ENCODE results near the gene EGFR.

EGFR gene

DNA sequence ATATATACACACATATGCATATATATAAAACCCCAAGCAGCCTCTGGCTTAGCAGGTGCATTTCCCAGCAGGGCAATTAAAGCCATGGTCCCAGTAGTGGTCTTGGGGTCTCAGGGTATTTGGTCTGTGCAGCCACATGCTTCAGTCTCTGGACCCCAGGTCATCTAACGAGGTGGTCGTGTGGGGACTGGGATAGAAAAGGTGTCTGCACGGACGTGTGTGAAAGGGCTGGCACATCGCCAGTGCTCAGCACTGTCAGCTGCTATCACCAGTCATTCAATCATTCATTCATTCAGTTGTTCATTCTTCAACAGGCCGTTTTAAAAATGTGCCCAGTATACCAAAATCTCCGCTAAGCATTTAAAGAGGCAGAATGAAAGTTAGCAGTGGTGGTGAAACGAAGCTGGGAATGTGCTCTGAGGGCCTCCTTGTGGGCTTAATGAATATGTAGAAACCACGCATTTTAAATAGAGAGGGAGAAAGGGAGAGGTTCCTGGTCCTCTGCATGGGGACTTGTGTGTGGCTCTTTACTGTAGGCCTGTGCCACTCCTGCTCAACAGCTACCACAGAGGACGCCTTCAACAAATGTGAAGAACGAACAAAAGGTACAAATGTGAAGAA, 170.4 kb downstream of the EGFR start:
- no peak overlapping the region for H3K4me3 ChIP-seq (ENCODE audit: low read length in 2 of 2)
- H2AFZ ChIP-seq (ENCODE audit: low read length): no peak overlapping the region
- H3K4me1 ChIP-seq (ENCODE audit: control insufficient read depth in 2 of 2, insufficient read depth in 1 of 2, low read depth in 1 of 2, low read length in 2 of 2): peaks cover 19 to 26% of the 10 kb centered on the region in 2 donors
- no peak overlapping the region for H2BK15ac ChIP-seq (ENCODE audit: low read length)
- no peak overlapping the region for H4K91ac ChIP-seq (ENCODE audit: low read depth, low read length, poor library complexity)
- H4K8ac ChIP-seq (ENCODE audit: low read depth, low read length): no peak overlapping the region
- H3K9ac ChIP-seq (ENCODE audit: low read depth, low read length, poor library complexity): no peak overlapping the region
- H3K4ac ChIP-seq (ENCODE audit: low read length): no peak overlapping the region
- no peak overlapping the region for H3K23ac ChIP-seq (ENCODE audit: low read depth, low read length, poor library complexity)
- no peak overlapping the region for H2BK120ac ChIP-seq (ENCODE audit: low read depth, low read length)
- H3K27ac ChIP-seq (replicated peaks; ENCODE audit: low read length): no peak overlapping the region
- no peak for DNase-seq (ENCODE audit: low spot score)
- H3K4me2 ChIP-seq (ENCODE audit: insufficient read depth, low read length, poor library complexity, severe bottlenecking): no peak overlapping the region
- H3K9me3 ChIP-seq (replicated peaks in 1 of 2; ENCODE audit: control insufficient read depth in 2 of 2, insufficient read depth in 1 of 2, low read depth in 1 of 2, low read length in 2 of 2): no peaks in the 10 kb centered on the region
- no peaks in the 10 kb centered on the region for H3K79me1 ChIP-seq (ENCODE audit: low read depth, low read length)
- no peak overlapping the region for H2BK5ac ChIP-seq (ENCODE audit: low read length)
- H3K27me3 ChIP-seq (ENCODE audit: control insufficient read depth in 3 of 3, insufficient read depth in 3 of 3, low read depth in 1 of 3, low read length in 3 of 3): no peaks in the 10 kb centered on the region
- peaks cover 0 to 8% of the 10 kb centered on the region in 2 donors for H3K36me3 ChIP-seq (replicated peaks in 1 of 2; ENCODE audit: control insufficient read depth in 2 of 2, insufficient read depth in 2 of 2, low read length in 2 of 2)
- H2AK5ac ChIP-seq (ENCODE audit: low read depth, low read length): no peak overlapping the region
- H3K14ac ChIP-seq (ENCODE audit: low read length): no peak overlapping the region
- no peak overlapping the region for H2BK12ac ChIP-seq (ENCODE audit: low read length)
- WGBS, 2 donors (ENCODE audit: extremely low coverage in 2 of 2, insufficient read length in 2 of 2, insufficient replicate concordance in 1 of 2): no CpG with 5 or more reads among the region's 11 CpGs
- no peak overlapping the region for H3K18ac ChIP-seq (ENCODE audit: low read length)

DNA sequence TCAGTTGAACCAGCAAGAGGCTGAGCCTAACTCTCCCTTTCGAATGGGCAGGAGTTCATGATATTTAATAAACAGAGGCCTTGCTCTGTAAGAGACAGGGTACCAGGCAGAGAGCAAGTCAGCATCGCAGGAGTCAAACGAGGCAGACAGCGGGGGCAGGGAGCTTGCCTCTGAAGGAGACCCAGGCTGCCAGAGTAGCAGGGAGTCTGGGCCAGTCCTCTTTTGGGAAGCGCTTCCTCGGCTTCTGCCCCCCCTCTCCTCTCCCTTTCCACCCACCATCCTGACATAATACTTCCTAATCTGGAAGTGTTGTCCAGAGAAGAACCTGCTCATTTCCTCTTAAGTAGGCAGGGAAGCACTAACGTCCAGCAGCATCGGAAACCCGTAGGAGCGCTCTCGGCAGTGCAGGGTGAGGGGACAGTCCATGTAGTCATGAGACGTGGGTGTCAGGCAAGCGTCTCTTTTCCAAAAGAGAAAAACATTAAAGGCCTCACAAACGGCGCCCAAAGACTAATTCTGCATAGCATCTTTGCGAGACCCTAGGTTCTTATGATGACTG, 171.1 kb downstream of the EGFR start:
- H3K14ac ChIP-seq (ENCODE audit: low read length): no peak overlapping the region
- no peak overlapping the region for H2BK15ac ChIP-seq (ENCODE audit: low read length)
- H3K27ac ChIP-seq (replicated peaks; ENCODE audit: low read length): no peak overlapping the region
- H3K4ac ChIP-seq (ENCODE audit: low read length): no peak overlapping the region
- DNase-seq (ENCODE audit: low spot score): no peak
- no peak overlapping the region for H2BK12ac ChIP-seq (ENCODE audit: low read length)
- H2BK5ac ChIP-seq (ENCODE audit: low read length): no peak overlapping the region
- no peaks in the 10 kb centered on the region for H3K27me3 ChIP-seq (ENCODE audit: control insufficient read depth in 3 of 3, insufficient read depth in 3 of 3, low read depth in 1 of 3, low read length in 3 of 3)
- H3K79me1 ChIP-seq (ENCODE audit: low read depth, low read length): no peaks in the 10 kb centered on the region
- H4K8ac ChIP-seq (ENCODE audit: low read depth, low read length): no peak overlapping the region
- no peak overlapping the region for H2AFZ ChIP-seq (ENCODE audit: low read length)
- peaks cover 19 to 26% of the 10 kb centered on the region in 2 donors for H3K4me1 ChIP-seq (ENCODE audit: control insufficient read depth in 2 of 2, insufficient read depth in 1 of 2, low read depth in 1 of 2, low read length in 2 of 2)
- H3K9me3 ChIP-seq (replicated peaks in 1 of 2; ENCODE audit: control insufficient read depth in 2 of 2, insufficient read depth in 1 of 2, low read depth in 1 of 2, low read length in 2 of 2): no peaks in the 10 kb centered on the region
- peaks cover 0 to 10% of the 10 kb centered on the region in 2 donors for H3K36me3 ChIP-seq (replicated peaks in 1 of 2; ENCODE audit: control insufficient read depth in 2 of 2, insufficient read depth in 2 of 2, low read length in 2 of 2)
- no peak overlapping the region for H3K4me3 ChIP-seq (ENCODE audit: low read length in 2 of 2)
- no CpG with 5 or more reads among the region's 16 CpGs for WGBS, 2 donors (ENCODE audit: extremely low coverage in 2 of 2, insufficient read length in 2 of 2, insufficient replicate concordance in 1 of 2)
- H3K4me2 ChIP-seq (ENCODE audit: insufficient read depth, low read length, poor library complexity, severe bottlenecking): no peak overlapping the region
- no peak overlapping the region for H3K23ac ChIP-seq (ENCODE audit: low read depth, low read length, poor library complexity)
- H4K91ac ChIP-seq (ENCODE audit: low read depth, low read length, poor library complexity): no peak overlapping the region
- no peak overlapping the region for H2AK5ac ChIP-seq (ENCODE audit: low read depth, low read length)
- H3K18ac ChIP-seq (ENCODE audit: low read length): no peak overlapping the region
- no peak overlapping the region for H3K9ac ChIP-seq (ENCODE audit: low read depth, low read length, poor library complexity)
- H2BK120ac ChIP-seq (ENCODE audit: low read depth, low read length): no peak overlapping the region

DNA sequence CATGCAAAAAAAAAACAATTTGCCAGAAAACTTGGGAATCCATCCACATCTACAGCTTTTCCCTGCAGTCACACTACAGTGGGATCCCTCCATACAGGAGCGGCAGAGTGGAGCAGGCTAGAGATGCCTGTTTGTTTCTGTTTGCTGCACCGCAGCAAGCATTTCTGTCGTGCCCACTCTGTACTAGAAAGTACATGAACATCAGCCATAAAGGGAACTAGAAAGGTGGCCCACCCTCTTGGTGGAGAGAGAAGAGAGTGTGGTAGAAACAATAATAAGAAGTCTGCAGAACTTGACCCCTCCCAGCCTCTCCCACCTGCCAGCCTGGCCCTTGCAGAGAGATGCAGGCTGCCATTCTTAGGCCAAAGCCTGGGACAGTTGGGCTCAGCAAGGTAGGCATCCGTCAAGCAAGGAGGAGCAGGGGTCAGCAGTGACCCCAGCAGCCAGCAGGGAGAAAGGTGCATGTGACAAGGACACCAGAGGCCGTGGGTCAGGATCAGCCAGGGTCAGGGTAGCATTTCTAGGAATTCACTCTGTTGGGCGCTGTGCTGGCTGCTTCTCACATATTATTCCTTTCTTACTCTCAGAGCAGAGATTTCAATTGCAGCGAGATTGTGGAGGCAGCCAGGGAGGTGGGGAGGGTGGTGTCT, 171.8 kb downstream of the EGFR start:
- no peak overlapping the region for H2AK5ac ChIP-seq (ENCODE audit: low read depth, low read length)
- H2BK12ac ChIP-seq (ENCODE audit: low read length): no peak overlapping the region
- H3K14ac ChIP-seq (ENCODE audit: low read length): no peak overlapping the region
- H2BK120ac ChIP-seq (ENCODE audit: low read depth, low read length): no peak overlapping the region
- no peak overlapping the region for H3K4ac ChIP-seq (ENCODE audit: low read length)
- H3K79me1 ChIP-seq (ENCODE audit: low read depth, low read length): no peaks in the 10 kb centered on the region
- no peak overlapping the region for H3K23ac ChIP-seq (ENCODE audit: low read depth, low read length, poor library complexity)
- WGBS, 2 donors (ENCODE audit: extremely low coverage in 2 of 2, insufficient read length in 2 of 2, insufficient replicate concordance in 1 of 2): no CpG with 5 or more reads among the region's 7 CpGs
- DNase-seq (ENCODE audit: low spot score): no peak
- H2BK15ac ChIP-seq (ENCODE audit: low read length): no peak overlapping the region
- H3K4me3 ChIP-seq (ENCODE audit: low read length in 2 of 2): no peak overlapping the region
- no peak overlapping the region for H3K4me2 ChIP-seq (ENCODE audit: insufficient read depth, low read length, poor library complexity, severe bottlenecking)
- no peaks in the 10 kb centered on the region for H3K9me3 ChIP-seq (replicated peaks in 1 of 2; ENCODE audit: control insufficient read depth in 2 of 2, insufficient read depth in 1 of 2, low read depth in 1 of 2, low read length in 2 of 2)
- H3K4me1 ChIP-seq (ENCODE audit: control insufficient read depth in 2 of 2, insufficient read depth in 1 of 2, low read depth in 1 of 2, low read length in 2 of 2): peaks cover 19 to 26% of the 10 kb centered on the region in 2 donors
- H3K27me3 ChIP-seq (ENCODE audit: control insufficient read depth in 3 of 3, insufficient read depth in 3 of 3, low read depth in 1 of 3, low read length in 3 of 3): no peaks in the 10 kb centered on the region
- no peak overlapping the region for H3K9ac ChIP-seq (ENCODE audit: low read depth, low read length, poor library complexity)
- H2AFZ ChIP-seq (ENCODE audit: low read length): no peak overlapping the region
- H4K91ac ChIP-seq (ENCODE audit: low read depth, low read length, poor library complexity): no peak overlapping the region
- H3K27ac ChIP-seq (replicated peaks; ENCODE audit: low read length): no peak overlapping the region
- no peak overlapping the region for H4K8ac ChIP-seq (ENCODE audit: low read depth, low read length)
- peaks cover 0 to 6% of the 10 kb centered on the region in 2 donors for H3K36me3 ChIP-seq (replicated peaks in 1 of 2; ENCODE audit: control insufficient read depth in 2 of 2, insufficient read depth in 2 of 2, low read length in 2 of 2)
- H2BK5ac ChIP-seq (ENCODE audit: low read length): no peak overlapping the region
- H3K18ac ChIP-seq (ENCODE audit: low read length): no peak overlapping the region

DNA sequence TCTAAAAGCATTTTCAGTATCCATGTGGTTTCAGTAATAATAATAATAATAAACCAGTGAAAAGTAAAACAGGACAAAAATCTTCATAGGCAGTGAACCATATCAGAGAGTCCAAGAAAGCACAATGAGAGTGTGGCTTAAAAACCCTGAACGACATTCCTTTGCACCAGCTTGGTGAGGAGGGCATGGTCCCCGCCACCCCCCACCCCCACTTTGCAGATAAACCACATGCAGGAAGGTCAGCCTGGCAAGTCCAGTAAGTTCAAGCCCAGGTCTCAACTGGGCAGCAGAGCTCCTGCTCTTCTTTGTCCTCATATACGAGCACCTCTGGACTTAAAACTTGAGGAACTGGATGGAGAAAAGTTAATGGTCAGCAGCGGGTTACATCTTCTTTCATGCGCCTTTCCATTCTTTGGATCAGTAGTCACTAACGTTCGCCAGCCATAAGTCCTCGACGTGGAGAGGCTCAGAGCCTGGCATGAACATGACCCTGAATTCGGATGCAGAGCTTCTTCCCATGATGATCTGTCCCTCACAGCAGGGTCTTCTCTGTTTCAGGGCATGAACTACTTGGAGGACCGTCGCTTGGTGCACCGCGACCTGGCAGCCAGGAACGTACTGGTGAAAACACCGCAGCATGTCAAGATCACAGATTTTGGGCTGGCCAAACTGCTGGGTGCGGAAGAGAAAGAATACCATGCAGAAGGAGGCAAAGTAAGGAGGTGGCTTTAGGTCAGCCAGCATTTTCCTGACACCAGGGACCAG, 172.5 kb downstream of the EGFR start:
- Histone ChIP-seq H4K8ac (ENCODE audit: low read depth, low read length) (no peak overlapping the region), H2AK5ac (ENCODE audit: low read depth, low read length) (no peak overlapping the region), H3K9ac (ENCODE audit: low read depth, low read length, poor library complexity) (no peak overlapping the region), H2BK12ac (ENCODE audit: low read length) (no peak overlapping the region), H3K9me3 (replicated peaks in 1 of 2; ENCODE audit: control insufficient read depth in 2 of 2, insufficient read depth in 1 of 2, low read depth in 1 of 2, low read length in 2 of 2) (no peaks in the 10 kb centered on the region), H3K23ac (ENCODE audit: low read depth, low read length, poor library complexity) (no peak overlapping the region), H3K27me3 (ENCODE audit: control insufficient read depth in 3 of 3, insufficient read depth in 3 of 3, low read depth in 1 of 3, low read length in 3 of 3) (no peaks in the 10 kb centered on the region), H3K4me1 (ENCODE audit: control insufficient read depth in 2 of 2, insufficient read depth in 1 of 2, low read depth in 1 of 2, low read length in 2 of 2) (peaks cover 17 to 26% of the 10 kb centered on the region in 2 donors), H2AFZ (ENCODE audit: low read length) (no peak overlapping the region), H3K18ac (ENCODE audit: low read length) (no peak overlapping the region), H2BK5ac (ENCODE audit: low read length) (no peak overlapping the region), H3K36me3 (replicated peaks in 1 of 2; ENCODE audit: control insufficient read depth in 2 of 2, insufficient read depth in 2 of 2, low read length in 2 of 2) (peaks cover 0 to 2% of the 10 kb centered on the region in 2 donors), H3K79me1 (ENCODE audit: low read depth, low read length) (no peaks in the 10 kb centered on the region), H3K4me3 (ENCODE audit: low read length in 2 of 2) (no peak overlapping the region), H2BK120ac (ENCODE audit: low read depth, low read length) (no peak overlapping the region), H4K91ac (ENCODE audit: low read depth, low read length, poor library complexity) (no peak overlapping the region), H3K14ac (ENCODE audit: low read length) (no peak overlapping the region), H3K27ac (replicated peaks; ENCODE audit: low read length) (no peak overlapping the region), H3K4ac (ENCODE audit: low read length) (no peak overlapping the region), H2BK15ac (ENCODE audit: low read length) (no peak overlapping the region), H3K4me2 (ENCODE audit: insufficient read depth, low read length, poor library complexity, severe bottlenecking) (no peak overlapping the region)
- no peak for DNase-seq (ENCODE audit: low spot score)
- no CpG with 5 or more reads among the region's 17 CpGs for WGBS, 2 donors (ENCODE audit: extremely low coverage in 2 of 2, insufficient read length in 2 of 2, insufficient replicate concordance in 1 of 2)
